GM10847 (cell line): ENCODE data around the gene GBE1.

Source experiments
- POLR2A ChIP-seq: IDR thresholded peaks from 2 replicates; pipeline ENCODE4 v1.6.1; 2011; ENCODE audit not compliant: insufficient read length; ENCODE audit errors: extremely low read depth

GBE1 gene

GRCh38 chr3:81490541-81491288, 270.7 kb downstream of the GBE1 start:
- no peak for TF ChIP-seq POLR2A

- no peak for TF ChIP-seq POLR2A
Observed at GRCh38 chr3:81485444-81485865, 276.0 kb downstream of the GBE1 start.

- TF ChIP-seq POLR2A: no peak
Observed at GRCh38 chr3:81484520-81484919, 276.9 kb downstream of the GBE1 start.

GRCh38 chr3:81483046-81483445, 278.4 kb downstream of the GBE1 start:
- TF ChIP-seq POLR2A: no peak

- TF ChIP-seq POLR2A: no peak
Observed at GRCh38 chr3:81477740-81478139, 283.7 kb downstream of the GBE1 start.

- TF ChIP-seq POLR2A: no peak
Observed at GRCh38 chr3:81476692-81477091, 284.8 kb downstream of the GBE1 start.

GRCh38 chr3:81472600-81473362, 288.7 kb downstream of the GBE1 start:
- TF ChIP-seq POLR2A: no peak

GRCh38 chr3:81470524-81471278, 290.7 kb downstream of the GBE1 start:
- TF ChIP-seq POLR2A: no peak

- TF ChIP-seq POLR2A: no peak
Observed at GRCh38 chr3:81468391-81468790, 293.1 kb downstream of the GBE1 start.

- no peak for TF ChIP-seq POLR2A
Observed at GRCh38 chr3:81466201-81466560, 295.3 kb downstream of the GBE1 start.

GRCh38 chr3:81465510-81466200, 295.8 kb downstream of the GBE1 start:
- TF ChIP-seq POLR2A: no peak

- TF ChIP-seq POLR2A: no peak
Observed at GRCh38 chr3:81463781-81464180, 297.7 kb downstream of the GBE1 start.

GRCh38 chr3:81462921-81463320, 298.5 kb downstream of the GBE1 start:
- TF ChIP-seq POLR2A: no peak

- TF ChIP-seq POLR2A: no peak
Observed at GRCh38 chr3:81459733-81460132, 301.7 kb downstream of the GBE1 start.

GRCh38 chr3:81452418-81452817, 309.0 kb downstream of the GBE1 start:
- no peak for TF ChIP-seq POLR2A

- TF ChIP-seq POLR2A: no peak
Observed at GRCh38 chr3:81451611-81452010, 309.8 kb downstream of the GBE1 start.

- no peak for TF ChIP-seq POLR2A
Observed at GRCh38 chr3:81451140-81451539, 310.3 kb downstream of the GBE1 start.
